Stimulated activated CD4-positive, alpha-beta T cell treated with anti-CD3 and anti-CD28 coated beads, Interleukin-4, amount 100 ng/mL, for 48 hours (primary cell): ENCODE data around the gene MARCHF5.
"Not testable (repeated sequence)": the region's sequence is repeated elsewhere in the genome, so short reads cannot be mapped to it uniquely, and the experiment has no call there.

Source experiments
- DNase-seq, 2 donors: peaks; one replicate each; pipeline ENCODE4 v3.0.0-alpha.2; 2020; ENCODE audit warnings: low read depth in 2 of 2

MARCHF5 gene

DNA sequence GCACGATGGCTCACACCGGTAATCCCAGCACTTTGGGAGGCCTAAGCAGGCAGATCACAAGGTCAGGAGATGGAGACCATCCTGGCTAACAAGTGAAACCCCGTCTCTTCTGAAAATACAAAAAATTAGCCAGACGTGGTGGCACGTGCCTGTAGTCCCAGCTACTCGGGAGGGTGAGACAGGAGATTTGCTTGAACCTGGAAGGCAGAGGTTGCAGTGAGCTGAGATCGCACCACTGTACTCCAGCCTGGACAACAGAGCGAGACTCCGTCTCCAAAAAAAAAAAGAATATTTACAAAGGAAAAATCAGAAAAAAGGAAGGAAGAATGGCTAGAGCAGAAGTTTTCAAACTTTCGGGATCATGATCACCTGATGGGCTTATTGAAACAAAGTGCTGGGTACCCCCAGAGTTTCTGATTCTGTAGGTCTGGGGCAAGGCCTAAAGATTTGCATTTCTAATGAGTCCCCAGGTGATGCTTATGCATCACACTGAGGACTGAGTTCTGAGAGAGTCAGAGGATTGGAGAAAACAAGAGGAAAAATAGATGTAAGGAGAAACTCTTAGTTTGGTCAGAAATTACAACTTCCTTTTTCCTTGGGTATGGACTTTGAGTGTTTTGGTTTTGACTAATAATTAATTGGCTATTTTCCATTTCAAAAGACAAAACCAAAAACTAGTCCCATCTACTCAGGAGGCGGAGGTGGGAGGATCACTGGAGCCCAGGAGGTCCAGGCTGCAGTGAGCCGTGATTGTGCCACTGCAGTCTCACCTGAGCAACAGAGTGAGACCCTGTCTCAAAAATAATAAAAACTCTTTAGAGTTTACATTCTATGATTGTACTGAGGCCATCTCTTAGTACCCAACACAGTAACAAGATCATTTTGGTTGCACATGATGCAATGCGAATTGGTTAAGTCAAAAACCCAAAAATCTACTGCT, 14.4 kb downstream of the MARCHF5 start:
- DNase-seq, result no peak

DNA sequence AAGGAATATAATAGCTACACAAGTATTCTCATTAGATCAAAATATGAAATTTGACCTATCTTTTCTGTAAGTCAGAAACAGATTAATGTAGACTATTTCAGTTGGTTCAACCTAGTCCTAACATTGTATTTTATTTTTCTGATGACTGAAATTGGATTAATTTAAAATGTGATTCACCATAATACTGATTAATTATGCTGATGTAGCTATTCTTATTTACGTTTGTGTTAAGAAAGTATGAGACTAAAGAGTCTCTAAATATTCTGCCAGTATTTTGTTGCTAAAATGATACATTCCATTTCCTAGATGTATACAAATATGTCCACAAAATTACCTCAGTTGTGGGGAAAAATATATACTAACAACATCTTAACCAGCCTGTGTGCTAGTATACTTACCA, 18.3 kb downstream of the MARCHF5 start:
- no peak for DNase-seq

DNA sequence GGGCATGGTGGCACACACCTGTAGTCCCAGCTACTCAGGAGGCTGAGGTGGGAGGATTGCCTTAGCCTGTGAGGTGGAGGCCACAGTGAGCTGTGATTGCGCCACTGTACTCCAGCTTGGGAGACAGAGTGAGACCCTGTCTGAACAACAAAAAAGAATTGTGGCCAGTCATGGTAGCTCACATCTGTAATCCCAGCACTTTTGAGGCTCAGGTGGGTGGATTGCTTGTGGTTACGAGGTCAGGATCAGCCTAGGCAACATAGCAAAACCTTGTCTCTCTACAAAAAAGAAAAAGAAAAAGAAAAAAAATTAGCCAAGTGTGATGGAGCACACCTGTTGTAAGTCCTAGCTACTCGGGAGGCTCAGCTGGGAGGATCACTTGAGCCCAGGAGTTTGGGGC, 22.8 kb downstream of the MARCHF5 start:
- no peak for DNase-seq

DNA sequence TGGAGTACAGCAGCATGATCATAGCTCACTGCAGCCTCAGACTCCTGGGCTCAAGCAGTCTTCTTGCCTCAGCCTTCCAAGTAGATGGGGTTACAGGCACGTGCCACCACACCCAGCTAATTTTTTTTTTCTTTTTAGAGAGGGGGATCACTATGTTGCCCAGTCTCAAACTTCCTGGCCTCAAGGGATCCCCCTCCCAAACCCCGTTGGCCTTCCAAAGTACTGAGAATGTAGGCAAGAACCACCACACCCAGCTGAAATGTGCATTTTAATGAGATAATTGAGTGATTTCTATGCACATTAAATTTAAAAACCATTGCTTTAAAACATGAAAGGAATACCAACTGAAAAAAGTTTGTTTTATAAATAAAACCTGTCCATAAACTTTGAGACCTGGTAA, 25.6 kb downstream of the MARCHF5 start:
- DNase-seq, result no peak

DNA sequence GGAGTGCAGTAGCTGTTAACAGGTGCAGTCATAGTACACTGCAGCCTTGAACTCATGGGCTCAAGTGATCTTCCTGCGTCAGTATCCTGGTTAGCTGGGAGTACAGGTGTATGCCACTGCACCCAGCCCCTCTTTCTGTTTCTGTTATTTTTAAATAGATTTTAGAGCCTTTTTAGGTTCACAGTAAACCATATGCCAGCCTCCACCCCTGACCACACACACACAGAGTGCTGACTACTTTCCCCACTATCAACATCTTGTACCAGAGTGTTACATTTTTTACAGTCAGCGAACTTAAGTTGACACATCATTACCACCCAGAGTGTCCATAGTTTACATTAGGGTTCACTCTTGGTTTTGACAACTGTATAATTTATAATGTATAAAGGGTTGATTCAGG, 32.1 kb downstream of the MARCHF5 start:
- no peak for DNase-seq

DNA sequence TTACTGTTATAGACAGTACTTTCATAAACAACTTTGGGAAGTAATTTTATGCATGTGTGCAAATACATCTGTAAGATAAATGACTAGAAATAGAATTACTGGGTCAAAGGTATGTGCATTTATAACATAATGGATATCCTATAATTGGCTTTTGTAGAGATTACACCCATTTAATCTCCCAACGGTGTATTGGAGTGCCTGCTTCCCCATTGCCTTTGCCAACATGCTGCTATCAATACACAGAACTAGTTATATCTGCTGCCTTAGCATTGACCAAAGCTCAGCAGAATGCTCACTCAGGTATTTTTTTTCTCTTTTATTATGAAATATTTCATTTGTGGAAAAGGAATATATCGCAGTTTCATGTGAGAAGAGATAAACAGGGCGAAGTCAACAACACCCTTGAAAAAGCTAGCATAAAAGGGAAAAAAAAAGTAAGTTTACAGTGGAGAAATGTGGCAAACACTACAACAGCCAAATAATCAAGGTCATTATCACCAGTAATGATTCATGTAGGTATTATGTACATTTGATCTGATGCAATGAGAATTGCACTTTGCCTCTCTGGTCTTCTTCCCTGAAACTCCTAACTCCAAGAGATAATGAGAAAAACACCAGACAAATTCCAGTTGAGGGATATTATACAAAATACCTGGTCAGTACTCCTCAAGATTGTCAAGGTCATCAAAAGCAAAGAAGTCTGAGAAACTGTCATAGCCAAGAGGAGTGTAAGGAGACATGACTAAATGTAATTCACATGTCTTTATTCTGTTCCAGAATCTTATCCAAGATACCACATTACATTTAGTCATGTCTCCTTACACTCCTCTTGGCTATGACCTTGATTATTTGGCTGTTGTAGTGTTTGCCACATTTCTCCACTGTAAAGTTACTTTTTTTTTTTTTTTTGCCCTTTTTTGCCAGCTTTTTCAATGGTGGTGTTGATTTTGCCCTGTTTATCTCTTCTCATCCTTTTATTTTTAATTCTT, 36.8 kb downstream of the MARCHF5 start:
- no peak for DNase-seq

DNA sequence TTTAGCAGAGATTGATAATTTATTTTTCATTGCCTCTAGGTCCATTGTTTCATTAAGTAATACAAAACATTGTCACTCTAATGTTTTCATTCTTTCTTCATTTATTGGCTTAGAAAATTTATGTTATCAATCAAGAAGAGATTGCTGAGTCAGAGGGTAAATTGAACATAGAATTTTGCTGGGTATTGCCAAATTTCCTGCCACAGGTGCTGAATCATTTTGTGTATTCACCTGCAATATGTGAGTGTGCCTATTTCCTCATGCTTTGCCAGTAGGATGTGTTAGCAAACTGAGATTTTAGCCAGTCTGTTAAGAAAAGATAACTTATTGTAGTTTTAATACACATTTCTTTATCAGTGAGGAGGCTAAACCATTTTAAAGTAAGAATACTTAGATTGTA, 38.0 kb downstream of the MARCHF5 start:
- no peak for DNase-seq

DNA sequence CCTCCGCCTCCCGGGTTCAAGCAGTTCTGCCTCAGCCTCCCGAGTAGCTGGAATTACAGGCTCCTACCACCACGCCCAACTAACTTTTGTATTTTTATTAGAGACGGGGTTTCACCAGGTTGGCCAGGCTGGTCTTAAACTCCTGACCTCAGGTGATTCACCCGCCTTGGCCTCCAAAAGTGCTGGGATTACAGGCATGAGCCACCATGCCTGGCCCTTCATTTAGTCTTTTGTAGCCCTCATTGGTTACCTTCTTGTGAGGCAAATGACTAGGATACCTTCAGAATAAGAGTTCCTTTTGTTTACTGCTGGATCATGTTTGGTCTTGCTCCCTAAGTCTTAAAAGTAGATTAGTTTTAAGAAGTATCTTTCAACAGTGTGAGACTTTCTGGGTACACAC, 39.0 kb downstream of the MARCHF5 start:
- DNase-seq, result not testable (repeated sequence)

DNA sequence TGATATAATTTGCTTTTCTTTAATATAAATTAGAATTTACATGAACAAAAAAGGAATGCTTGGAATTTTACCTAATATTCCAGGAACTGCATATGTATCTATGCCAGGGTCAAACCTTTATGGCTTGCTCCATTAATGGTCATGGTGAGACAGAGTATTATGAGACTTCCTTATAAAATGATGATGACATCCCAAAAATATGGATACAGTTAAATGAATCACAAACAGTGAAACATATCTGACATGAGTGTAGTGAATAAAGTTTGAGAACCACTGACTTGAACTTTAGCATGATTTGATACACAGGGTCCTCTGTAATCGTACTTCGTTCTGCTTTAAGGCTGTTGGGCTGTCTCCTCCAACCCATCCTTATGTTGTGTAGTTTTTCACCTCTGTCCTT, 51.8 kb downstream of the MARCHF5 start:
- no peak for DNase-seq

DNA sequence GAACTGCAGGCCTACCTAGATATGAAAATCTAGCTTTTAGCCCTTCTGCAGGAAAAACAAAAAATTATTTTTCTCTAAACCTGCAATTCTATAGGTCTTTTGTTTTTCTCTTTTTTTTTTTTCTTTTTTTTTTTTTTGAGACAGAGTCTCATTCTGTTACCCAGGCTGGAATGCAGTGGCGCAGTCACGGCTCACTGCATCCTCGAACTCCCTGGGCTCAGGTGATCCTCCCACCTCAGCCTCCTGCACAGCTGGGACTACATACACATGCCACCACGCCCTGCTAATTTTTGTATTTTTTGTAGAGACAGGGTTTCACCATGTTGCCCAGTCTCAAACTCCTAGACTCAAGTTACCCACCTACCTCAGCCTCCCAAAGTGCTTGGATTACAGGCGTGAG, 54.6 kb downstream of the MARCHF5 start:
- not testable (repeated sequence) for DNase-seq

DNA sequence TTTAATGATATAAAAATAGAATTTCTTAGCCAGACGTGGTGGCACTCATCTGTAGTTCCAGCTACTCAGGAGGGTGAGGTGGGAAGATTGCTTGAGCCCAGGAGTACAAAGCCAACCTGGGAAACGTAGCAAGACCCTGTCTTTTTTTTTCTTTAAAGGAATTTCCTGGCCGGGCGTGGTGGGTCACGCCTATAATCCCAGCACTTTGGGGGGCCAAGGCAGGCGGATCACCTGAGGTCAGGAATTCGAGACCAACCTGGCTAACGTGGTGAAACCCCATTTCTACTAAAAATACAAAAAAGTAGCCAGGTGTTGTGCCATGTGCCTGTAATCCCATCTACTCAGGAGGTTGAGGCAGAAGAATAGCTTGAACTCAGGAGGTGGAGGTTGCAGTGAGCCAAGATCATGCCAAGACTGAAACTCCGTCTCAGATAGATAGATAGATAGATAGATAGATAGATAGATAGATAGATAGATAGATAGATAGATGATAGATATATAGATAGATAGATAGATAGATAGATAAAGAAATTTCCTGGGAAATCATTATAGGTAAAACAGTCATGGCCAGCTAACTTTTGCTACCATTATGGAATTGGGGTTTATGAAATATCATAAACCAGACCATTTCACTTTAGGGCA, 56.2 kb downstream of the MARCHF5 start:
- not testable (repeated sequence) for DNase-seq

DNA sequence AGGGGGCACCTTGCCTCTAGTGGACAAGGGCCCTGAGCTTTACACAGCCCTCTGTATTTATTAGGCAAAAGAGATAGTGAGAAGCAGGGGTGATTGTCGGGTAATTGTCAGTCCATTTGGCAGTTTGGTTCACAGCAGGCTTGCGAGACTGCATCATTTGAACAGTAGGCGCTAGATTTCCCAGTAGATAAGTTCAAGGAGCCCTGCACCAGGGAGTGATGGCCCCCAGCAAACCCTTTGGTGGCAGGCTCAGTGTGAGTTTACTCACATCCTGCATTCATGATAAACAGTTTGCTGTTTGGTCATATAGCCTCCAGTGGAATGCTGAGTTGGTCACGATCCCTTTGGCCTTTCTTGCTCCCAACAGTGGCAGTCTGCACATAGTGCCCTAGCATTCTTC, 59.4 kb downstream of the MARCHF5 start:
- DNase-seq, result no peak

DNA sequence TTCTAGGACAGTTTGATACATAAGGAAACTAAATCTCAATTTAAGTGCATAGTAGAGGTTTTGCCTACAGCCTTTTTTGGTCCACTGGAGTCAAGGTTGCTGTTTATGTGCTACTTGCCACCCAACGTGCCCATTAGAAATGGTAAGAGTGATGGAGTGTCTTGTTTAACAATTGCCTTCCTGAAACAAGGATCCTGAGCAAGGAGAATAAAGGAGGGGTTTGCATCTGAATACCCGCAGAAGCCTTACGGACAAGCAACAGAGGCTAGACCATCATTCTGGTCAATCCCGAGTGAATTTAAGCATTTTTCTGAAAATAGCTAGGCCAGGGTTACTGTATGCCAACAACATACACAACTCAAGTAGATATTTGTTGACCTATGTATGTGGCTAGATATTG, 63.6 kb downstream of the MARCHF5 start:
- DNase-seq, result no peak

DNA sequence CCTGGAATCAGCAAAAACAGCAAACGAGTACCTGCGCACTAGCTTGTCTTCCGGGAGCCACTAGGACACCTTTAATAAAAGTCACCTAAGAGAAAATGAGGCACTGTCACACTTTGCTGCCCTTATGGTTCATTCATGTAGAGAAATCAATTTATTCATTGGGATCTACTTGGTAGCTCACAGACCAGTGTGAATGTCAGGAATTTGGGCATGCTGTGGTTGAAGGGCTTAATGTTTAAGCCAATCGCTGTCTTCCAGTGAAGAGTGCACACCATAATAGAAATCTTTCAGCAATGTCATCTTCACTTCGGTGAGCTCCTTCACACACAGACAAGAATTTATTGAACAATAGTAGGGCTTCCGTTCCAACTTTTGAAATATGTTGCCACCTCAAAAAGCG, 65.1 kb downstream of the MARCHF5 start:
- DNase-seq, result no peak

DNA sequence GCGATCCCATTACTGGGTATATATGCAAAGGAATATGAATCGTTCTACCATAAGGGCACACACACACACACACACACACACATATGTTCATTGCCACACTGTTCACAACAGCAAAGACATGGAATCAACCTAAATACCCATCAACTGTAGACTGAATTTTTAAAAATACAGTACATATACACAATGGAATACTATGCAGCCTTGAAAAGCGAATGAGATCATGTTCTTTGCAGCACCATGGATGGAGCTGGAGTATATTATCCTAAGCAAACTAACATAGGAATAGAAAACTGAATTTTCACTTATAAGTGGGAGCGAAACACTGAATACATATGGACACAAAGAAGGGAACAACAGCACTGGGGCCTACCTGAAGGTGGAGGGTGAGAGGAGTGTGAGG, 72.5 kb downstream of the MARCHF5 start:
- DNase-seq, result no peak

DNA sequence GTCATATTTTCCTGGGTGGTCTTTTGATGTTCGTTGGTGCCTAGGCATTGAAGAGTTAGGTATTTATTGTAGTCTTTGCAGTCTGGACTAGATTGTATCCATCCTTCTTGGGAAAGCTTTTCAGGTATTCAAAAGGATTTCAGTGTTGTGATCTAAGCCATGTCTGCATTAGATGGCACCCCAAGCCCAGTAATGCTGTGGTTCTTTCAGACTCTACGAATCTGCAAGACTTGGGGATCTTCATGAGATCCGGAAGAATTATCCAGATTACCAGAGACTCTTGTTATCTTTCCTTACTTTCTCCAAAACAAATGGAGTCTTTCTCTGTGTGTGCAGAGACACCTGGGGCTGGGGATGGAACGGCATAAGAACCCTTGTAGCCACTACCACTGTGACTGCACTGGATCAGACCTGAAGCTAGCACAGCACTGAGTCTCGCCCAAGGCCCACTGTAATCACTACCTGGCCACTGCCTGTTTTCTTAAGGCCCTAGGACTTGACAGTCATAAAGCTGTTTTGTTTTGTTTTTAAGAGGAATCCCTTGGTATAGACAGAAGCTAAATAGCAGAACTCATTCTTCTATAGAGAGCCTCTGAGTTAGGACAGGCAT, 75.5 kb downstream of the MARCHF5 start:
- no peak for DNase-seq

DNA sequence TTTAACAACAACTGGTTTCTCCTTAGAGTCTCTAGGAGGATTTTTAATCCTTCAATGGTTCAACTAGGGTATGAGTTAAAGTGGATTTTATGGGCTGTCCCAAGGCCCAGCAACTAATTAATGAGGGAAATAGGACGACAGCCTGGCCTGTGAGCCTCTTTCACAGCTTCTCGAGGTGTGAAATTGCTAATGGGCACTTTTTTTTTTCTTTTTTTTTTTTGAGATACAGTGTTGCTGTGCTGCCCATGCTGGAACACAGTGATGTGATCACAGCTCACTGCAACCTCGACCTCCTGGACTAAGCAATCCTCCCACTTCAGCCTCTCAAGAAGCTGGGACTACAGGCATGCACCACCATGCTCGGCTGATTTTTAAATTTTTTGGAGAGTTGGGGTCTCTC, 87.0 kb downstream of the MARCHF5 start:
- DNase-seq, result no peak

DNA sequence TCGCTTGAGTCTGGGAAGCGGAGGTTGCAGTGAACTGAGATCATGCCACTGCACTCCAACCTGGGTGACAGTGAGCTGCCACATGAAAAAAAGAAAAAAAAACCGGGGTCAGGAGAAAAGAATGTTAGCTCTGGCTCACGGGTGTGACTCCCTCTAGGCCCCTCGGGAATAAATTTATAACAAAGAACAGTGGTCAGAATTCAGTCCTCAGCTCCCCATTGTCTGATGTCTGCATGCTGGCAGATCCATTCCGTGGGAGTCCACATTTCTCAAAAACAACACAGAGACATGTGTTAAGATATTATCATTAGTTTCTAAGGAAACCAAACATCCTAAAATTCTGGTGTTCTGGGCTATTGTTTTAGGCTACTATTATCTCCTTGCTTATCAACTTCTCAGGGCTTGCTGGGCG, 90.6 kb downstream of the MARCHF5 start:
- DNase-seq, result no peak

DNA sequence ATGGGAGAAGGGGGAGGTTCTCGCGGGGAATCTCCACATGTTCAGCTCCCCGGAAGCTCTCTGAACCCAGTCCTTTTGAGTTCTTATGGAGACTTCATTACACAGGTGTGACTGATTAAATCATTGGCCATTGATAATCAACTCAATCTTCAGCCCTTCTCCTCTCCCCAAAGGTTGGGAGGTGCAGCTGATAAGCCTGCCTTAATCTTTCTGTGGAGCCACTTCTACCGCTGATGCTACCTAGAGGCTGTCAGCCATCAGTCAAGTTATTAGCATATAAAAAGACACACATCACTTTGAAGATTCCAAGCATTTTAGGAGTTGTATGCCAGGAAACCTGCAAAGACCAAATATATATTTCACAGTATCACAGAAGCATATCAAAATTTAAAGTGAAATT, 91.7 kb downstream of the MARCHF5 start:
- no peak for DNase-seq

DNA sequence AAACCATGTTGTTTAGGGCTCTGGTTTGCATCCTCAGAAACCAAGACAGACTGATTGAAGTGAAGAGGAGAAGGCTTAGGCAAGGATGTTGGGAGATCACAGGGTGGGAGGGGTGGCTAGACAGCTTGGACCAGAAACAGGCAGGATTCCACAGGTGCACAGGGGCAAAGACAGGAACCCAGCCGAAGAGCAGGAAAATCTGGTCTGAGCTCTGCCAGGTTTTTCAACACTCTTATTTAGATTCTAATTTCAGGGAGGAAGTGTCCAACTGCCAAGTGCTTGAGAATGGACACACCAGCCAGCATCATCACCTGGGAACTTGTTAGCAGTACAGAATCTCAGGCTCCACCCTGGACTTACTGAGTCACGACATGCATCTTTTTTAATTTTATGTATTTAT, 93.8 kb downstream of the MARCHF5 start:
- DNase-seq, result no peak

DNA sequence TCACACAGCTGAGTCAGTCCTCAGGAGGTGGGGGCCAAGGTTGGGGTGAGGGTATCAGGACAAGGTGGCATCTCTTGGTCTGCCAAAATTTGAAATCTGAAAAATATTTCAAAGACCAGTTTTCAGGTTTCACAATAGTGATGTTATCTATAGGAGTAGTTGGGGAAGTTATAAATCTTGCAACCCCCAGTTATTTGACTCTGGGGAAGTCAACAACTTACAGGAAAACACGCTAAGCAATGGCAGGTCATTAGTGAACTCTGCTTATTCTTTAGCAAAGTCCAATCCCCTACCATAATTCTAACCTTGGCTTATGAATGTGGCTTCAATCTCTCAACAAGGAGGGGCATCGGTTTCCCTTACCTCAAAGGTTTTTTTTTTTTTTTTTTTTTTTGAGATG, 94.9 kb downstream of the MARCHF5 start:
- DNase-seq, result no peak
